ENCODE data around the gene FBXO39. TPM values are rescaled to one million over a fixed set of nuclear protein-coding genes. Genes with fewer than 3 reads are reported as not detected.

Gene FBXO39
- total RNA-seq, 1 experiment from 2014 or later, result not detected

- H3K9me3 ChIP-seq (ENCODE audit: control insufficient read depth in 1 of 2, insufficient read depth in 1 of 2, low read depth in 1 of 2, low read length in 2 of 2), result no peaks in the 10 kb centered on the region
- ChIA-PET POLR2A (no interaction called here), CTCF (no interaction called here), RAD21 (ENCODE audit: low non-redundant PET in 1 of 2, low total read pairs in 2 of 2, uncharacterized antibody in 2 of 2, unreplicated experiment in 2 of 2) (no interaction called here)
- intact Hi-C loops (cut with micrococcal nuclease), result no loop called here
- ATAC-seq, result no peak
- H3K27ac ChIP-seq (ENCODE audit: low read depth, low read length), result no peak overlapping the region
- BruUV-seq (replicated peaks), result no TSS peak
- H3K9me2 ChIP-seq (ENCODE audit: insufficient read depth), result no peaks in the 10 kb centered on the region
- no peak overlapping the region for H3K4me3 ChIP-seq (replicated peaks in 1 of 2; ENCODE audit: low read depth in 1 of 2, low read length in 2 of 2)
- H2AFZ ChIP-seq (ENCODE audit: low read depth, low read length, poor library complexity, severe bottlenecking), result no peak overlapping the region
- no peak overlapping the region for H3K9ac ChIP-seq (ENCODE audit: low read length)
- no peak overlapping the region for H3K4me2 ChIP-seq (ENCODE audit: low read length)
- H3K36me3 ChIP-seq (ENCODE audit: control insufficient read depth in 1 of 2, insufficient read depth in 2 of 2, low read length in 2 of 2), result no peaks in the 10 kb centered on the region
- no peaks in the 10 kb centered on the region for H3K4me1 ChIP-seq (ENCODE audit: control insufficient read depth in 1 of 2, insufficient read depth in 2 of 2, low read length in 2 of 2)
- DNase-seq (ENCODE audit: low read depth, low spot score), result no peak
- TF ChIP-seq FOSL1 (IDR thresholded peaks at IDR 0.05; ENCODE audit: low read depth) (no peak), EZH2phosphoT487 (IDR thresholded peaks at IDR 0.05; ENCODE audit: borderline replicate concordance) (no peak), CEBPB (IDR thresholded peaks at IDR 0.05; ENCODE audit: low read depth) (no peak), POLR2A (IDR thresholded peaks at IDR 0.05; ENCODE audit: borderline replicate concordance, extremely low read depth, insufficient read depth, insufficient read length) (no peak), ZBTB33 (IDR thresholded peaks at IDR 0.05; ENCODE audit: extremely low read depth, insufficient replicate concordance, low read length) (no peak), YY1 (IDR thresholded peaks at IDR 0.05; ENCODE audit: extremely low read depth, insufficient replicate concordance, low read depth, low read length) (no peak), ZFX (IDR thresholded peaks at IDR 0.05) (no peak)
- H3K27me3 ChIP-seq (ENCODE audit: insufficient read depth, low read length), result no peaks in the 10 kb centered on the region
- no peaks in the 10 kb centered on the region for H4K20me1 ChIP-seq (ENCODE audit: insufficient read depth)
- H3K79me2 ChIP-seq (ENCODE audit: insufficient read depth, low read length), result no peaks in the 10 kb centered on the region
These were observed 19.5 kb upstream of the FBXO39 start for GRCh38 chr17:6756425-6757031.

- ATAC-seq (no peak), DNase-seq (ENCODE audit: low read depth, low spot score) (no peak)
- H3K4me2 ChIP-seq (ENCODE audit: low read length), result no peak overlapping the region
- H3K9ac ChIP-seq (ENCODE audit: low read length), result no peak overlapping the region
- no peak overlapping the region for H3K27ac ChIP-seq (ENCODE audit: low read depth, low read length)
- no peaks in the 10 kb centered on the region for H3K9me2 ChIP-seq (ENCODE audit: insufficient read depth)
- H3K27me3 ChIP-seq (ENCODE audit: insufficient read depth, low read length), result no peaks in the 10 kb centered on the region
- intact Hi-C loops (cut with micrococcal nuclease), result no loop called here
- POLR2A ChIA-PET, result no interaction called here
- H4K20me1 ChIP-seq (ENCODE audit: insufficient read depth), result no peaks in the 10 kb centered on the region
- H3K36me3 ChIP-seq (ENCODE audit: control insufficient read depth in 1 of 2, insufficient read depth in 2 of 2, low read length in 2 of 2), result no peaks in the 10 kb centered on the region
- BruUV-seq (replicated peaks), result no TSS peak
- TF ChIP-seq RAD21 (IDR thresholded peaks at IDR 0.05; ENCODE audit: low read depth), result no peak
- no peaks in the 10 kb centered on the region for H3K79me2 ChIP-seq (ENCODE audit: insufficient read depth, low read length)
- RAD21 ChIA-PET (ENCODE audit: low non-redundant PET in 1 of 2, low total read pairs in 2 of 2, uncharacterized antibody in 2 of 2, unreplicated experiment in 2 of 2), result no interaction called here
- CTCF ChIA-PET, result no interaction called here
- no peak overlapping the region for H3K4me3 ChIP-seq (replicated peaks in 1 of 2; ENCODE audit: low read depth in 1 of 2, low read length in 2 of 2)
- no peaks in the 10 kb centered on the region for H3K4me1 ChIP-seq (ENCODE audit: control insufficient read depth in 1 of 2, insufficient read depth in 2 of 2, low read length in 2 of 2)
- no peaks in the 10 kb centered on the region for H3K9me3 ChIP-seq (ENCODE audit: control insufficient read depth in 1 of 2, insufficient read depth in 1 of 2, low read depth in 1 of 2, low read length in 2 of 2)
- H2AFZ ChIP-seq (ENCODE audit: low read depth, low read length, poor library complexity, severe bottlenecking), result no peak overlapping the region
These were observed 18.3 kb upstream of the FBXO39 start for GRCh38 chr17:6757747-6758146.
